HG02571 (cell line): ENCODE data around the gene GNB3.

Source experiments
- ATAC-seq: cut with Tn5 transposase; IDR thresholded peaks from one replicate; pipeline ENCODE4 v1.9.1; 2021; ENCODE audit warnings: mild to moderate bottlenecking, moderate library complexity; ENCODE audit not compliant: unreplicated experiment

The GNB3 gene

GRCh38 chr12:6840761-6841515 lies at the start of gene GNB3:
GNB3 (plus strand) TSS chr12:6840925; CDS start chr12:6841288, 363 bp downstream.
- no peak for ATAC-seq

- ATAC-seq: no peak
These were observed 48.7 kb upstream of the GNB3 start for GRCh38 chr12:6791931-6792520.

GRCh38 chr12:6792522-6793201 lies 48.1 kb upstream of the GNB3 start:
- ATAC-seq: no peak

GRCh38 chr12:6795088-6795487 lies 45.6 kb upstream of the GNB3 start:
- ATAC-seq: no peak

GRCh38 chr12:6796576-6796975 lies 44.1 kb upstream of the GNB3 start:
- ATAC-seq: no peak

- ATAC-seq: no peak
These were observed 41.6 kb upstream of the GNB3 start for GRCh38 chr12:6799147-6799546.

DNA sequence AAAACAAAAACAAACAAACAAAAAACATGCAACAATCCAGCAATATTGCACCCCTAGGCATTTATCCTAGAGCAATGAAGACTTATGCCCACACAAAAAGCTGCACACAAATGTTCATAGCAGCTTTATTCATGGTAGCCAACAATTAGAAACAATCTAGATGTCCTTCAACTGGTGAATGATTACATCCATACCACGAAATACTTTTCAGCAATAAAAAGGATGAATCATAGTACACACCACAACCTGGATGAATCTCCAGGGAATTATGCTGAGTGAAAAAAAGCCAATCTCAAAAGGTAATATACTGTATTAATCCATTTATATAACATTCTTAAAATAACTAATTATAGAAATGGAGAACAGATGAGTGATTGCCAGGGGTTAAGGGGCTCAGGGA lies 33.6 kb upstream of the GNB3 start:
- ATAC-seq: no peak

- no peak for ATAC-seq
These were observed 31.7 kb upstream of the GNB3 start for GRCh38 chr12:6809056-6809455.

DNA sequence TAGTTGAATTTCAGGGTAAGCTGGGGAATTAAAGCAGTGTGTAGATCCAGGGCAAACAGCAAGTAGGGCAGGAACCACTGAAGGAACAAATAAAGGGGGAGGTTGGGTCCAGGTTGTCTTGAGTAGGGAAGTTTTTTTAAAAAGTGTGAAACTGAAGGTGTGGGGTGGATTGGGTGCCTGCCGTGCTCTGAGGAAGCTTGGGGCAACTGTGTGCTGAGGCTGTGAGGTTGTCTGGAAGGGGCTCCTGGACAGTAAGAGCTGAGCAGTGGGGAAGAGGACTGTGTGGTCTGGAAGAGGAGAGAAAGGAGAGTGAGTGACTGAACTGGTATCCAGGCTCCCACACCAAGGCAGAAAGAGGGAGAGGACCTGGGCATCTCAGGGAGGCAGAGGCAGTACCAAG lies 30.0 kb upstream of the GNB3 start:
- ATAC-seq: no peak

DNA sequence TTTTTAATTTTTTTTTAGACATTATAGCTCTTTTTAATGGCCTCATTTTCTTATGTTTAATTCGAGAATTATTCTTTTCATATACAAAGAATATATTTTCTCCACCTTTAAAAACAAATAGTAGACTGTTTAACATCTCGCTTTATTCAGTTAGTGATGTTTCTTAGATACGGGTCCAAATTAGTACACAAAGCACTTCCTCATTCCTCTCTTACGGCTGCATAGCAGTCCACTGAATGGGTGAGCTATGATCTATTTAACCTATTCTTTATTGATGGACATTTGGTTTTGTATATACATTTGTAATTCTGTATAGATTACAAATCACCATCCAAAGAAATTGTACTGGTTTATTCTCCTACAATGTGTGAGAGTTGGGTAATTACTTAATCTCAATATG lies 27.4 kb upstream of the GNB3 start:
- ATAC-seq: no peak

- ATAC-seq: no peak
These were observed 24.1 kb upstream of the GNB3 start for GRCh38 chr12:6816598-6816997.

DNA sequence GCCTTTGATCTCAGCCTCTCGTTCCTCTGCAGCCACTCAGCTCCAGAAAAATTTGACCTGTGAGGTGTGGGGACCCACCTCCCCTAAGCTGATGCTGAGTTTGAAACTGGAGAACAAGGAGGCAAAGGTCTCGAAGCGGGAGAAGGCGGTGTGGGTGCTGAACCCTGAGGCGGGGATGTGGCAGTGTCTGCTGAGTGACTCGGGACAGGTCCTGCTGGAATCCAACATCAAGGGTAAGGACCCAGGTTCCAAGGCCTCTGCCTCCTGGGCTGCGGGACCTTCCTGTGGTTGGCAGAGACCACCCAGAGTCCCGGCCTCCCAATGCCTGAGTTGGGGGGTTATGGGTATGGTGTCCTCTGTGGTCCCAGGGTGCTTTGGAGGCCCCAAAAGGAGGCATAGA lies 23.6 kb upstream of the GNB3 start:
- ATAC-seq: no peak

DNA sequence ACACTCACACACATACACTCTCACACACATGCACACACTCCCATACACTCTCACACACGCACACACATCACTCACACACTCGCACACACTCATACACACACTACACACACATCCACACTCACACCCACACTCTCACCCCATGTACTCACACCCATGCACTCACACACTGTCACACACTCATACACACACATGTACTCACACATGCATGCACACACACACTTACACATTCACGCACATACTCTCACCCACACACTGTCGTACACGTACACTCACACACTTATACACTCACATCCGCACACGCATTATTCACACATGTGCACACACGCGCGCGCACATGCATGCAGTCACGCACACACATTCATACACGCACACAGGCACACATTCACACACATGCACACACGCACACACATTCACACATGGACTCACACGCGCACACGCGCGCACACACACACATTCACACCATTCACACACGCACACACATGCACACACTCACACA lies 23.0 kb upstream of the GNB3 start:
- ATAC-seq: no peak

DNA sequence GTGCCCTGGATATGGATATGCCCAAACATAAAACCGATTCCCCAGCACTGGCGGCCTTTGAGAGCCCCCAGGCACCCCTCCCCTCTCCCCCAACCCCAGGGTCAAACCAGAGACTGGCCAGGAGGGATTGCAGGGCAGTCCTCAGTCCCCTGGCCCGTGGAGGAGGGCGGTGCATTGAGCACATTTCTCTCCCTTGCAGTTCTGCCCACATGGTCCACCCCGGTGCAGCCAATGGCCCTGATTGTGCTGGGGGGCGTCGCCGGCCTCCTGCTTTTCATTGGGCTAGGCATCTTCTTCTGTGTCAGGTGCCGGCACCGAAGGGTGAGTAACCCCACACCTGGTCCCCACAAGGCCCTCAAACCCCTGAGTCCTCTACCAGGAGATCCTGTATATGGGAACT lies 22.5 kb upstream of the GNB3 start:
- no peak for ATAC-seq

- no peak for ATAC-seq
These were observed 22.1 kb upstream of the GNB3 start for GRCh38 chr12:6818645-6819044.

DNA sequence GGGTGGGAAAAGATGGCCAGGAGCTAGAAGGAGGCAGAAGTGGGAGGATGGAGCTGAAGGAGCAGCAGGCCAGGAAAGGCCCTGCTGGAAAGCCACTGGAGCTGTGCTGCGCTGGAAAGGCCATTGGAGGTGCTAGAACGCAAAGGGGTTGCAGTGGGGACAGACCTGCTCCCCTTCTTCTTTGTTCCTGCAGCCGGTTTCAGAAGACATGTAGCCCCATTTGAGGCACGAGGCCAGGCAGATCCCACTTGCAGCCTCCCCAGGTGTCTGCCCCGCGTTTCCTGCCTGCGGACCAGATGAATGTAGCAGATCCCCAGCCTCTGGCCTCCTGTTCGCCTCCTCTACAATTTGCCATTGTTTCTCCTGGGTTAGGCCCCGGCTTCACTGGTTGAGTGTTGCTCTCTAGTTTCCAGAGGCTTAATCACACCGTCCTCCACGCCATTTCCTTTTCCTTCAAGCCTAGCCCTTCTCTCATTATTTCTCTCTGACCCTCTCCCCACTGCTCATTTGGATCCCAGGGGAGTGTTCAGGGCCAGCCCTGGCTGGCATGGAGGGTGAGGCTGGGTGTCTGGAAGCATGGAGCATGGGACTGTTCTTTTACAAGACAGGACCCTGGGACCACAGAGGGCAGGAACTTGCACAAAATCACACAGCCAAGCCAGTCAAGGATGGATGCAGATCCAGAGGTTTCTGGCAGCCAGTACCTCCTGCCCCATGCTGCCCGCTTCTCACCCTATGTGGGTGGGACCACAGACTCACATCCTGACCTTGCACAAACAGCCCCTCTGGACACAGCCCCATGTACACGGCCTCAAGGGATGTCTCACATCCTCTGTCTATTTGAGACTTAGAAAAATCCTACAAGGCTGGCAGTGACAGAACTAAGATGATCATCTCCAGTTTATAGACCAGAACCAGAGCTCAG lies 21.4 kb upstream of the GNB3 start:
- no peak for ATAC-seq

DNA sequence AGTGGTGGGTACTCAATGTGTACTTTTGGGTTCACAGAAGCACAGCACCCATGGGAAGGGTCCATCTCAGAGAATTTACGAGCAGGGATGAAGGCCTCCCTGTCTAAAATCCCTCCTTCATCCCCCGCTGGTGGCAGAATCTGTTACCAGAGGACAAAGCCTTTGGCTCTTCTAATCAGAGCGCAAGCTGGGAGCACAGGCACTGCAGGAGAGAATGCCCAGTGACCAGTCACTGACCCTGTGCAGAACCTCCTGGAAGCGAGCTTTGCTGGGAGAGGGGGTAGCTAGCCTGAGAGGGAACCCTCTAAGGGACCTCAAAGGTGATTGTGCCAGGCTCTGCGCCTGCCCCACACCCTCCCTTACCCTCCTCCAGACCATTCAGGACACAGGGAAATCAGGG lies 20.6 kb upstream of the GNB3 start:
- ATAC-seq: no peak

GRCh38 chr12:6821591-6822425 lies 18.9 kb upstream of the GNB3 start, which contains the start of gene GPR162:
GPR162 (plus strand) TSS chr12:6821821; CDS start chr12:6823899, 2,078 bp downstream.
- ATAC-seq: no peak

- ATAC-seq: no peak
These were observed 18.1 kb upstream of the GNB3 start for GRCh38 chr12:6822426-6823135.
